HepG2 (cell line): ENCODE measurements around the gene CBFA2T2. TPM values are rescaled to one million over a fixed set of nuclear protein-coding genes. Genes with fewer than 3 reads are reported as not detected.

Source experiments
- ATAC-seq: fragments of 200-7000 bp; cut with Tn5 transposase; 3 replicates; pipeline ENCODE4 v1.9.1; 2020; ENCODE audit warnings: mild to moderate bottlenecking, moderate library complexity
- BruUV-seq: library from RNA; stranded (reverse); fragments of 400-500 nt; replicated peaks from 2 replicates; lab custom pipeline; 2021; lab: Mats Ljungman, UMichigan
- CTCF ChIA-PET: fragments of 300-600 bp; formaldehyde crosslinking; extraction: SDS; loops from one replicate; lab custom pipeline; 2021; ENCODE audit warnings: low total read pairs, inconsistent platforms, low intra/inter-chr PET ratio; lab: Yijun Ruan, JAX
- POLR2A ChIA-PET: fragments of 350-600 bp; sonication (Branson Sonifier 250); formaldehyde crosslinking; loops from one replicate; lab custom pipeline; 2020; ENCODE audit warnings: antibody characterized with exemption, inconsistent platforms; lab: Yijun Ruan, JAX
- DNase-seq: peaks from one replicate; pipeline ENCODE4 v3.0.0-alpha.2; 2015; ENCODE audit warnings: low spot score
- FAIRE-seq: peaks from 3 replicates; lab custom pipeline; 2011; peaks lifted over from hg19 to GRCh38; lab: Jason Lieb, UNC
- H2AFZ ChIP-seq: one replicate; pipeline ENCODE4 v1.6.1; 2011; ENCODE audit warnings: low read length, inconsistent platforms
- H3K27ac ChIP-seq: fragments of 300-600 bp; 3 replicates; pipeline ENCODE4 v1.8.0; 2011; ENCODE audit warnings: mixed run types, mild to moderate bottlenecking, mixed read lengths, low read length, inconsistent platforms; ENCODE audit not compliant: insufficient read depth; ENCODE audit errors: extremely low read length
- H3K27me3 ChIP-seq, 2 experiments: fragments of 200-600 bp in 1 of 2; 2 replicates in 1 of 2; 3 replicates in 1 of 2; pipeline versions ENCODE4 v1.6.0 to v1.8.0; 2011; ENCODE audit warnings: low read length in 2 of 2, mild to moderate bottlenecking in 2 of 2, moderate library complexity in 2 of 2, inconsistent platforms in 1 of 2; ENCODE audit not compliant: insufficient read depth in 2 of 2, control insufficient read depth in 1 of 2
- H3K36me3 ChIP-seq, 2 experiments: fragments of 200-600 bp in 1 of 2; replicated peaks in 1 of 2; 2 replicates in 1 of 2; 3 replicates in 1 of 2; pipeline versions ENCODE4 v1.5.1 to v1.8.0; 2011; ENCODE audit warnings: low read length in 2 of 2, inconsistent platforms in 1 of 2; ENCODE audit not compliant: insufficient read depth in 2 of 2, control insufficient read depth in 1 of 2
- H3K4me1 ChIP-seq: 2 replicates; pipeline ENCODE4 v1.5.1; 2012; ENCODE audit warnings: low read length, inconsistent platforms; ENCODE audit not compliant: insufficient read depth
- H3K4me2 ChIP-seq: 2 replicates; pipeline ENCODE4 v1.6.0; 2011; ENCODE audit warnings: low read depth, low read length, inconsistent platforms
- H3K4me3 ChIP-seq, 3 experiments: fragments of 200-600 bp in 1 of 3; sonication (generic), shearing (Covaris generic) in 1 of 3; replicated peaks in 1 of 3; 2 replicates each; pipeline ENCODE4 v1.5.1; 2011 to 2016; ENCODE audit warnings: low read length in 3 of 3, inconsistent platforms in 2 of 3, low read depth in 2 of 3, mild to moderate bottlenecking in 2 of 3, control low read depth in 1 of 3, mixed read lengths in 1 of 3; ENCODE audit not compliant: insufficient read depth in 1 of 3
- H3K79me2 ChIP-seq: one replicate; pipeline ENCODE4 v1.6.1; 2011; ENCODE audit warnings: low read length, inconsistent platforms; ENCODE audit not compliant: insufficient read depth
- H3K9ac ChIP-seq: 2 replicates; pipeline ENCODE4 v1.6.0; 2011; ENCODE audit warnings: mild to moderate bottlenecking, low read depth, low read length, inconsistent platforms; ENCODE audit not compliant: insufficient read depth
- H3K9me3 ChIP-seq: 2 replicates; pipeline ENCODE4 v1.5.1; 2012; ENCODE audit warnings: mild to moderate bottlenecking, low read length
- H4K20me1 ChIP-seq: 2 replicates; pipeline ENCODE4 v1.6.0; 2011; ENCODE audit warnings: inconsistent platforms, mild to moderate bottlenecking, low read length, moderate library complexity; ENCODE audit not compliant: insufficient read depth
- ARHGAP35 ChIP-seq: sonication (generic); formaldehyde crosslinking; IDR thresholded peaks from 2 replicates; pipeline ENCODE4 v1.9.0; 2022; ENCODE audit warnings: mild to moderate bottlenecking, inconsistent platforms, moderate library complexity, missing genetic modification reagents, borderline replicate concordance
- ISX ChIP-seq: sonication (generic); formaldehyde crosslinking; conservative IDR thresholded peaks from 2 replicates; pipeline ENCODE4 v1.5.0; 2020; ENCODE audit warnings: missing genetic modification reagents
- MAF1 ChIP-seq: sonication (generic); formaldehyde crosslinking; IDR thresholded peaks from 2 replicates; pipeline ENCODE4 v1.5.0; 2020; ENCODE audit warnings: missing genetic modification reagents, borderline replicate concordance
- ZMAT5 ChIP-seq: sonication (generic); formaldehyde crosslinking; IDR thresholded peaks from 2 replicates; pipeline ENCODE4 v1.5.0; 2020; ENCODE audit warnings: mild to moderate bottlenecking, low read depth, missing genetic modification reagents, borderline replicate concordance
- ZNF367 ChIP-seq: sonication (generic); formaldehyde crosslinking; IDR thresholded peaks from 2 replicates; pipeline ENCODE4 v1.4.0; 2020; ENCODE audit warnings: missing genetic modification reagents, borderline replicate concordance
- ZNF382 ChIP-seq: sonication (generic); formaldehyde crosslinking; IDR thresholded peaks from 2 replicates; pipeline ENCODE4 v1.5.0; 2020; ENCODE audit warnings: missing genetic modification reagents, mild to moderate bottlenecking, borderline replicate concordance
- ZNF7 ChIP-seq: IDR thresholded peaks from 2 replicates; pipeline ENCODE4 v1.6.1; 2016; ENCODE audit warnings: missing biosample characterization, missing genetic modification reagents
- ZNF724P ChIP-seq: sonication (generic); formaldehyde crosslinking; IDR thresholded peaks from 2 replicates; pipeline ENCODE4 v1.8.0; 2022; ENCODE audit warnings: missing genetic modification reagents, borderline replicate concordance
- WGBS: methylation state at CpG from one replicate; pipeline ENCODE4 v1.1.6; 2017; ENCODE audit warnings: low lambda C conversion rate; 5-methylcytosine and 5-hydroxymethylcytosine counted together
- in situ Hi-C: cut with HindIII; loops from 2 replicates; pipeline ENCODE4 v1.10.0; 2017; ENCODE audit warnings: low pct_unique_long_range_greater_than_20kb; ENCODE audit not compliant: extremely low pct_ligation_motif_present
- intact Hi-C: fragments of 100-400 bp; cut with micrococcal nuclease; formaldehyde crosslinking; loops from one replicate; pipeline ENCODE4 v1.10.0; 2022; ENCODE audit not compliant: unreplicated experiment
- polyA plus RNA-seq, 8 experiments: library from polyadenylated mRNA; depleted of rRNA in 3 of 8; stranded (reverse) in 7 of 8; unstranded in 1 of 8; fragments of >200 nt; fragmentation: Illumina TruSeq in 4 of 8; extraction: Trizol in 4 of 8; gene quantifications; 2 replicates each; pipeline versions ENCODE4 v1.2.1 to v1.2.3, GENCODE V29; 2011 to 2016; ENCODE audit warnings: low read depth in 4 of 8, missing spikeins in 1 of 8, mixed read lengths in 1 of 8; ENCODE audit not compliant: insufficient read depth in 1 of 8
- total RNA-seq, 5 experiments: library from RNA; depleted of rRNA; stranded (reverse); fragments of >200 nt; fragmentation: Illumina TruSeq; extraction: Trizol; gene quantifications; 2 replicates each; pipeline ENCODE4 v1.2.3, GENCODE V29; 2016; ENCODE audit warnings: low read depth in 1 of 5
- TF ChIP-seq, protein P1 (sequence below): sonication (generic); formaldehyde crosslinking; IDR thresholded peaks from 2 replicates; pipeline ENCODE4 v1.5.1; 2020; ENCODE audit warnings: missing genetic modification reagents, mild to moderate bottlenecking, borderline replicate concordance

CBFA2T2 gene
- total and polyA plus RNA-seq, 2 of the 13 experiments (the other 11 are each of a cell fraction or from before 2014, with no cell fraction given), result 6.3 to 21.2 TPM

- no peaks in the 10 kb centered on the region for H3K79me2 ChIP-seq
- ATAC-seq, result no peak
- H3K4me1 ChIP-seq, result no peaks in the 10 kb centered on the region
- peaks cover 30 to 76% of the 10 kb centered on the region in 2 experiments for H3K36me3 ChIP-seq
- WGBS, result 97% methylated on average over 4 of the region's 4 CpGs
- CTCF ChIA-PET, result no interaction called here
- no peak overlapping the region for H3K4me3 ChIP-seq
- peak; percentile 56 for FAIRE-seq
- DNase-seq, result no peak
- POLR2A ChIA-PET, result no interaction called here
- no TSS peak for BruUV-seq
- no peak overlapping the region for H2AFZ ChIP-seq
- in situ Hi-C loops, result no loop called here
- H3K9me3 ChIP-seq, result no peaks in the 10 kb centered on the region
- no peak overlapping the region for H3K4me2 ChIP-seq
- H3K9ac ChIP-seq, result no peak overlapping the region
- TF ChIP-seq ZNF7 (CRISPR knock-in tag) (peak; percentile 95), ZNF724P (CRISPR knock-in tag) (no peak), ARHGAP35 (no peak)
- TF ChIP-seq, protein P1, sequence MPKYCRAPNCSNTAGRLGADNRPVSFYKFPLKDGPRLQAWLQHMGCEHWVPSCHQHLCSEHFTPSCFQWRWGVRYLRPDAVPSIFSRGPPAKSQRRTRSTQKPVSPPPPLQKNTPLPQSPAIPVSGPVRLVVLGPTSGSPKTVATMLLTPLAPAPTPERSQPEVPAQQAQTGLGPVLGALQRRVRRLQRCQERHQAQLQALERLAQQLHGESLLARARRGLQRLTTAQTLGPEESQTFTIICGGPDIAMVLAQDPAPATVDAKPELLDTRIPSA (CRISPR knock-in tag), result no peak
- H3K27me3 ChIP-seq, result no peaks in the 10 kb centered on the region
- H4K20me1 ChIP-seq, result no peaks in the 10 kb centered on the region
- intact Hi-C loops, result no loop called here
- H3K27ac ChIP-seq, result no peak overlapping the region
These were observed 137.8 kb downstream of the CBFA2T2 start for GRCh38 chr20:33627577-33628216.

DNA sequence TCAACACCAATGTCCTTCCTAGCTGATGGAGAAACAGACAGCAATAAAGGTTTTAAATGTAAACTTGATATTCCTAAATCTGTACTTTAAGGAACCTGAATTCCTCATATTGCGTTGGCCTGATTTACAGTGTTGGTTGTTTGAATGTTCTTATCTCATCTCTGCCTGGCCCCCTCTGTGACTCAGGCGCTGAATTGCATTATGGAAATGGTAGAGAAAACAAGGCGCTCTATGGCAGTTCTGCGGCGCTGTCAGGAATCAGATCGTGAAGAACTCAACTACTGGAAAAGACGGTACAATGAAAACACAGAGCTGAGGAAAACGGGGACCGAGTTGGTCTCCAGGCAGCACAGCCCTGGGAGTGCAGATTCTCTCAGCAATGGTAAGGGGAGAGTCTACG is 139.6 kb downstream of the CBFA2T2 start:
- CTCF ChIA-PET, result no interaction called here
- POLR2A ChIA-PET, result no interaction called here
- BruUV-seq, result no TSS peak
- intact Hi-C loops, result no loop called here
- Histone ChIP-seq H3K27ac (no peak overlapping the region), H3K9me3 (no peaks in the 10 kb centered on the region), H3K36me3 (peaks cover 26 to 70% of the 10 kb centered on the region in 2 experiments), H3K4me1 (no peaks in the 10 kb centered on the region), H3K4me2 (no peak overlapping the region), H3K9ac (no peak overlapping the region), H4K20me1 (no peaks in the 10 kb centered on the region), H3K27me3 (no peaks in the 10 kb centered on the region), H2AFZ (no peak overlapping the region), H3K4me3 (no peak overlapping the region), H3K79me2 (no peaks in the 10 kb centered on the region)
- WGBS, result 97% methylated on average over 10 of the region's 10 CpGs
- no peak for FAIRE-seq
- DNase-seq, result no peak
- no peak for ATAC-seq
- TF ChIP-seq ISX (CRISPR knock-in tag), result no peak
- no peak for TF ChIP-seq MAF1 (CRISPR knock-in tag)
- TF ChIP-seq ZMAT5 (CRISPR knock-in tag), result no peak
- no peak for TF ChIP-seq ZNF367 (CRISPR knock-in tag)
- no peak for TF ChIP-seq ZNF382 (CRISPR knock-in tag)
- in situ Hi-C loops, result no loop called here
